HCT116 (cell line): ENCODE data around the gene STX2. TPM values are rescaled to one million over a fixed set of nuclear protein-coding genes. Genes with fewer than 3 reads are reported as not detected.

Experiments
- ATAC-seq: fragments of 200-7000 bp; cut with Tn5 transposase; 2 replicates; pipeline ENCODE4 v1.9.1; 2020; ENCODE audit warnings: mild to moderate bottlenecking, moderate library complexity
- BruUV-seq: library from RNA; stranded (reverse); fragments of 400-500 nt; replicated peaks from 2 replicates; lab custom pipeline; 2021; lab: Mats Ljungman, UMichigan
- CTCF ChIA-PET: fragments of 300-600 bp; sonication (Branson Sonifier 250); formaldehyde crosslinking; loops from one replicate; lab custom pipeline; 2021; ENCODE audit warnings: antibody characterized with exemption; lab: Charles Lee
- POLR2A ChIA-PET: fragments of 300-600, 350-600 bp; sonication (Branson Sonifier 250); formaldehyde crosslinking; loops from one replicate; lab custom pipeline; 2021; ENCODE audit warnings: antibody characterized with exemption; lab: Charles Lee
- RAD21 ChIA-PET, 2 experiments: fragments of 300-600 bp; sonication (Branson Sonifier 250); formaldehyde crosslinking; loops; one replicate each; lab custom pipeline; 2023; ENCODE audit warnings: low total read pairs in 2 of 2; ENCODE audit not compliant: uncharacterized antibody in 2 of 2, unreplicated experiment in 2 of 2, low non-redundant PET in 1 of 2; lab: Charles Lee
- DNase-seq: peaks from one replicate; pipeline ENCODE4 v3.0.0-alpha.2; 2010; ENCODE audit warnings: low read depth, low spot score
- H2AFZ ChIP-seq: fragments of 200-600 bp; shearing (Covaris generic), sonication (generic); 2 replicates; pipeline ENCODE4 v1.6.1; 2017; ENCODE audit warnings: low read depth, mixed run types, mixed read lengths, antibody characterized with exemption, low read length; ENCODE audit not compliant: poor library complexity, severe bottlenecking
- H3K27ac ChIP-seq: 2 replicates; pipeline ENCODE4 v1.5.1; 2012; ENCODE audit warnings: low read depth, low read length
- H3K27me3 ChIP-seq: fragments of 200-600 bp; sonication (generic); 2 replicates; pipeline ENCODE4 v1.6.1; 2016; ENCODE audit warnings: mixed run types, low read length, mixed read lengths; ENCODE audit not compliant: insufficient read depth
- H3K36me3 ChIP-seq, 2 experiments: fragments of 200-500 bp in 1 of 2; fragments of 200-600 bp in 1 of 2; sonication (Bioruptor generic) in 1 of 2; sonication (generic) in 1 of 2; 2 replicates each; pipeline versions ENCODE4 v1.5.1 to v1.6.1; 2014 to 2016; ENCODE audit warnings: low read length in 2 of 2, inconsistent platforms in 1 of 2, mixed read lengths in 1 of 2, mixed run types in 1 of 2; ENCODE audit not compliant: insufficient read depth in 2 of 2, control insufficient read depth in 1 of 2
- H3K4me1 ChIP-seq, 2 experiments: fragments of 200-600 bp in 1 of 2; sonication (generic) in 1 of 2; 2 replicates each; pipeline versions ENCODE4 v1.5.1 to v1.6.1; 2012 to 2017; ENCODE audit warnings: low read length in 2 of 2, inconsistent platforms in 1 of 2, mild to moderate bottlenecking in 1 of 2, mixed read lengths in 1 of 2, mixed run types in 1 of 2, moderate library complexity in 1 of 2; ENCODE audit not compliant: insufficient read depth in 2 of 2, control insufficient read depth in 1 of 2
- H3K4me2 ChIP-seq: fragments of 200-600 bp; sonication (generic); 2 replicates; pipeline ENCODE4 v1.6.1; 2017; ENCODE audit warnings: mixed run types, low read length, mixed read lengths
- H3K4me3 ChIP-seq, 2 experiments: fragments of 200-600 bp in 1 of 2; sonication (generic) in 1 of 2; replicated peaks in 1 of 2; 2 replicates each; pipeline ENCODE4 v1.5.1; 2011 to 2016; ENCODE audit warnings: low read length in 2 of 2, control low read depth in 1 of 2, low read depth in 1 of 2, mild to moderate bottlenecking in 1 of 2, mixed read lengths in 1 of 2, mixed run types in 1 of 2
- H3K79me2 ChIP-seq: fragments of 200-600 bp; sonication (generic); 2 replicates; pipeline ENCODE4 v1.6.1; 2017; ENCODE audit warnings: mild to moderate bottlenecking, mixed run types, low read length, moderate library complexity, mixed read lengths; ENCODE audit not compliant: insufficient read depth
- H3K9ac ChIP-seq: fragments of 200-600 bp; sonication (generic); 2 replicates; pipeline ENCODE4 v1.6.1; 2016; ENCODE audit warnings: low read length, mixed read lengths
- H3K9me2 ChIP-seq: fragments of 200-600 bp; sonication (generic), shearing (Covaris generic); 2 replicates; pipeline ENCODE4 v1.6.1; 2017; ENCODE audit warnings: mixed run types, mild to moderate bottlenecking, moderate library complexity; ENCODE audit not compliant: insufficient read depth
- H3K9me3 ChIP-seq, 2 experiments: fragments of 200-500 bp in 1 of 2; fragments of 200-600 bp in 1 of 2; sonication (Bioruptor generic) in 1 of 2; sonication (generic) in 1 of 2; 2 replicates each; pipeline ENCODE4 v1.6.1; 2014 to 2017; ENCODE audit warnings: low read length in 2 of 2, mixed read lengths in 2 of 2, inconsistent platforms in 1 of 2, low read depth in 1 of 2, mild to moderate bottlenecking in 1 of 2, mixed run types in 1 of 2, moderate library complexity in 1 of 2; ENCODE audit not compliant: control insufficient read depth in 1 of 2, insufficient read depth in 1 of 2
- H4K20me1 ChIP-seq: fragments of 200-600 bp; sonication (generic), shearing (Covaris generic); 2 replicates; pipeline ENCODE4 v1.6.1; 2017; ENCODE audit warnings: mixed run types, mild to moderate bottlenecking, moderate library complexity; ENCODE audit not compliant: insufficient read depth
- CEBPB ChIP-seq: IDR thresholded peaks from 2 replicates; pipeline ENCODE4 v1.6.1; 2012; ENCODE audit warnings: low read depth
- CTCF ChIP-seq, 3 experiments: fragments of 200-600 bp in 1 of 3; sonication (generic) in 1 of 3; IDR thresholded peaks in 2 of 3; conservative IDR thresholded peaks in 1 of 3; 2 replicates each; pipeline ENCODE4 v1.5.1; 2012 to 2017; ENCODE audit warnings: low read depth in 2 of 3, low read length in 2 of 3, antibody characterized with exemption in 1 of 3, borderline replicate concordance in 1 of 3, control low read depth in 1 of 3, mild to moderate bottlenecking in 1 of 3, mixed read lengths in 1 of 3, mixed run types in 1 of 3, moderate library complexity in 1 of 3; ENCODE audit not compliant: insufficient read depth in 1 of 3
- EGR1 ChIP-seq: IDR thresholded peaks from 2 replicates; pipeline ENCODE4 v1.6.1; 2012; ENCODE audit warnings: low read depth
- ELF1 ChIP-seq: IDR thresholded peaks from 2 replicates; pipeline ENCODE4 v1.6.1; 2012; ENCODE audit warnings: low read depth, borderline replicate concordance
- EZH2 ChIP-seq: fragments of 200-600 bp; sonication (generic); IDR thresholded peaks from 2 replicates; pipeline ENCODE4 v1.6.1; 2017; ENCODE audit warnings: antibody characterized with exemption, mixed run types
- FOSL1 ChIP-seq: IDR thresholded peaks from 2 replicates; pipeline ENCODE4 v1.6.1; 2012; ENCODE audit warnings: low read depth
- JUND ChIP-seq: IDR thresholded peaks from 2 replicates; pipeline ENCODE4 v1.6.1; 2012
- POLR2A ChIP-seq: IDR thresholded peaks from 2 replicates; pipeline ENCODE4 v1.7.0; 2011; ENCODE audit warnings: borderline replicate concordance; ENCODE audit not compliant: insufficient read depth, insufficient read length; ENCODE audit errors: extremely low read depth
- RAD21 ChIP-seq: IDR thresholded peaks from 2 replicates; pipeline ENCODE4 v1.6.1; 2012; ENCODE audit warnings: low read depth, mild to moderate bottlenecking
- REST ChIP-seq: IDR thresholded peaks from 2 replicates; pipeline ENCODE4 v1.6.1; 2012; ENCODE audit warnings: low read depth
- SIN3A ChIP-seq: IDR thresholded peaks from 2 replicates; pipeline ENCODE4 v1.6.1; 2012; ENCODE audit warnings: low read depth
- SRF ChIP-seq: IDR thresholded peaks from 2 replicates; pipeline ENCODE4 v1.6.1; 2012; ENCODE audit warnings: low read depth
- TCF7L2 ChIP-seq: IDR thresholded peaks from 2 replicates; pipeline ENCODE4 v1.7.0; 2011; ENCODE audit warnings: borderline replicate concordance, inconsistent platforms; ENCODE audit not compliant: insufficient read depth, insufficient read length; ENCODE audit errors: extremely low read depth
- ZFX ChIP-seq: fragments of 450-650 bp; IDR thresholded peaks from 2 replicates; pipeline ENCODE4 v1.6.1; 2017
- ZNF274 ChIP-seq: fragments of 200-500 bp; sonication (Bioruptor generic); IDR thresholded peaks from 2 replicates; pipeline ENCODE4 v1.6.1; 2014; ENCODE audit warnings: mild to moderate bottlenecking, low read depth, low read length, inconsistent platforms
- intact Hi-C: fragments of 100-400 bp; cut with micrococcal nuclease; formaldehyde crosslinking; loops from 2 replicates; pipeline ENCODE4 v1.10.0; 2022
- total RNA-seq: library from RNA; stranded (reverse); gene quantifications from one replicate; pipeline ENCODE4 v1.2.1, GENCODE V29; 2021; ENCODE audit not compliant: unreplicated experiment

The STX2 gene
- total RNA-seq, 1 experiment from 2014 or later, result 19.2 TPM

- intact Hi-C loops, result no loop called here
- RAD21 ChIA-PET, result no interaction called here
- H4K20me1 ChIP-seq, result no peaks in the 10 kb centered on the region
- no peaks in the 10 kb centered on the region for H3K9me3 ChIP-seq
- peaks cover 9 to 15% of the 10 kb centered on the region in 2 experiments; a peak in 3 of 4 replicates for H3K36me3 ChIP-seq
- no peaks in the 10 kb centered on the region for H3K27me3 ChIP-seq
- TF ChIP-seq EZH2 (no peak), JUND (no peak), RAD21 (no peak)
- H2AFZ ChIP-seq, result no peak overlapping the region
- no peaks in the 10 kb centered on the region for H3K4me1 ChIP-seq
- no peak overlapping the region for H3K9ac ChIP-seq
- H3K79me2 ChIP-seq, result no peaks in the 10 kb centered on the region
- H3K4me2 ChIP-seq, result no peak overlapping the region
- BruUV-seq, result no TSS peak
- POLR2A ChIA-PET, result no interaction called here
- H3K9me2 ChIP-seq, result no peaks in the 10 kb centered on the region
- CTCF ChIA-PET, result no interaction called here
- DNase-seq, result no peak
- H3K27ac ChIP-seq, result no peak overlapping the region
- ATAC-seq, result no peak
- no peak overlapping the region for H3K4me3 ChIP-seq
Observed at GRCh38 chr12:130793554-130793849, 45.5 kb downstream of the STX2 start.

GRCh38 chr12:130792821-130793553, 46.1 kb downstream of the STX2 start:
- DNase-seq (no peak), ATAC-seq (no peak)
- H3K4me3 ChIP-seq, result no peak overlapping the region
- H3K9me2 ChIP-seq, result no peaks in the 10 kb centered on the region
- H4K20me1 ChIP-seq, result no peaks in the 10 kb centered on the region
- intact Hi-C loops, result no loop called here
- POLR2A ChIA-PET, result no interaction called here
- H2AFZ ChIP-seq, result no peak overlapping the region
- no peaks in the 10 kb centered on the region for H3K27me3 ChIP-seq
- H3K36me3 ChIP-seq, result peaks cover 9 to 15% of the 10 kb centered on the region in 2 experiments; a peak in 3 of 4 replicates
- no TSS peak for BruUV-seq
- H3K9ac ChIP-seq, result no peak overlapping the region
- H3K9me3 ChIP-seq, result no peaks in the 10 kb centered on the region
- CTCF ChIA-PET, result no interaction called here
- RAD21 ChIA-PET, result no interaction called here
- no peak overlapping the region for H3K4me2 ChIP-seq
- H3K4me1 ChIP-seq, result no peaks in the 10 kb centered on the region
- no peaks in the 10 kb centered on the region for H3K79me2 ChIP-seq
- no peak overlapping the region for H3K27ac ChIP-seq
- TF ChIP-seq SRF, result no peak
- no peak for TF ChIP-seq SIN3A
- no peak for TF ChIP-seq FOSL1
- TF ChIP-seq ELF1, result no peak
- no peak for TF ChIP-seq ZFX
- TF ChIP-seq CTCF (IDR thresholded peaks at IDR 0.05 in 2 of 3, conservative IDR thresholded peaks at IDR 0.05 in 1 of 3; ENCODE audit: borderline replicate concordance in 1 of 3, insufficient read depth in 1 of 3, low read depth in 2 of 3, low read length in 2 of 3), result no peak
- no peak for TF ChIP-seq REST
- no peak for TF ChIP-seq POLR2A
- no peak for TF ChIP-seq EGR1
- TF ChIP-seq CEBPB, result no peak
- no peak for TF ChIP-seq ZNF274
- TF ChIP-seq TCF7L2, result no peak
